Vagina (tissue), 2 donors: Measurements from ENCODE around the gene ACTN3.

Source experiments
- POLR2A ChIP-seq, 2 donors: fragments of 450-650 bp; IDR thresholded peaks; one replicate each; pipeline ENCODE4 v1.6.1; 2017; ENCODE audit warnings: antibody characterized with exemption in 2 of 2, mild to moderate bottlenecking in 2 of 2, moderate library complexity in 2 of 2
- TF ChIP-seq, protein P1 (sequence below), 3 experiments: fragments of 450-650 bp in 2 of 3; fragments of 200-600 bp in 1 of 3; sonication (generic) in 1 of 3; IDR thresholded peaks; one replicate each; pipeline ENCODE4 v1.5.1; 2017 to 2019; ENCODE audit warnings: antibody characterized with exemption in 3 of 3, mild to moderate bottlenecking in 2 of 3, moderate library complexity in 2 of 3

GRCh38 chr11:66600631-66601233, 54.0 kb downstream of the ACTN3 start:
- no peak for TF ChIP-seq POLR2A (IDR thresholded peaks at IDR 0.05)
- TF ChIP-seq, protein P1, sequence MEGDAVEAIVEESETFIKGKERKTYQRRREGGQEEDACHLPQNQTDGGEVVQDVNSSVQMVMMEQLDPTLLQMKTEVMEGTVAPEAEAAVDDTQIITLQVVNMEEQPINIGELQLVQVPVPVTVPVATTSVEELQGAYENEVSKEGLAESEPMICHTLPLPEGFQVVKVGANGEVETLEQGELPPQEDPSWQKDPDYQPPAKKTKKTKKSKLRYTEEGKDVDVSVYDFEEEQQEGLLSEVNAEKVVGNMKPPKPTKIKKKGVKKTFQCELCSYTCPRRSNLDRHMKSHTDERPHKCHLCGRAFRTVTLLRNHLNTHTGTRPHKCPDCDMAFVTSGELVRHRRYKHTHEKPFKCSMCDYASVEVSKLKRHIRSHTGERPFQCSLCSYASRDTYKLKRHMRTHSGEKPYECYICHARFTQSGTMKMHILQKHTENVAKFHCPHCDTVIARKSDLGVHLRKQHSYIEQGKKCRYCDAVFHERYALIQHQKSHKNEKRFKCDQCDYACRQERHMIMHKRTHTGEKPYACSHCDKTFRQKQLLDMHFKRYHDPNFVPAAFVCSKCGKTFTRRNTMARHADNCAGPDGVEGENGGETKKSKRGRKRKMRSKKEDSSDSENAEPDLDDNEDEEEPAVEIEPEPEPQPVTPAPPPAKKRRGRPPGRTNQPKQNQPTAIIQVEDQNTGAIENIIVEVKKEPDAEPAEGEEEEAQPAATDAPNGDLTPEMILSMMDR (IDR thresholded peaks at IDR 0.05): no peak
